GM12892 (cell line): ENCODE results near the gene TMEM18.

Experiments
- POLR2A ChIP-seq: IDR thresholded peaks from 2 replicates; pipeline ENCODE4 v1.6.1; 2011; ENCODE audit warnings: low read depth, low read length, control low read depth
- POLR2AphosphoS5 ChIP-seq: IDR thresholded peaks from 2 replicates; pipeline ENCODE4 v1.6.1; 2011; ENCODE audit warnings: low read depth, low read length, control low read depth

GRCh38 chr2:715854-716560 lies 38.8 kb upstream of the TMEM18 start:
- TF ChIP-seq POLR2AphosphoS5 (no peak), POLR2A (no peak)
